HTR-8/SVneo (cell line): ENCODE results near the gene PPM1F.

Experiments
- DNase-seq: peaks from one replicate; pipeline ENCODE4 v3.0.0; 2011; ENCODE audit warnings: low spot score, mixed read lengths; ENCODE audit not compliant: insufficient read length
- FAIRE-seq: peaks from 2 replicates; lab custom pipeline; 2011; peaks lifted over from hg19 to GRCh38; lab: Jason Lieb, UNC

Gene PPM1F

DNA sequence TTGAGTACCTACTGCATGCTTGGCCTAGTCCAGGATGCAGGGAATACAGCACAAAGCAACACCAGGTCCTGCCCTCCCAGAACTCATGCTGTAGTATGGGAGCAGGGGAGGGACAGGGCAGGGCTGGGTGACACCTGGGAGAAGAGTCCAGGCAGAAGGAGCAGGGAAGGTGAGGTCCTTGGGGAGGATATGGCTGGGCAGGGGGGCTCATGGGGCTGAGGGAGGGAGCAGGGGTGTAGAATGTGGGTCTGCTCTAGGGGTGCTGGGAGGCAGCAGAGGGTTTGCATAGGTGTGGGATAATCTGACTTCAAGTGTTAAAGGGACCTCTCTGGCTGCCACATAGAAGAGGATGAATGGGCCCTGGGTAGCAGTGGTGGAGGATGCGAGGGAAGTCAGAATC, 25.2 kb upstream of the PPM1F start:
- no peak for FAIRE-seq
- no peak for DNase-seq

DNA sequence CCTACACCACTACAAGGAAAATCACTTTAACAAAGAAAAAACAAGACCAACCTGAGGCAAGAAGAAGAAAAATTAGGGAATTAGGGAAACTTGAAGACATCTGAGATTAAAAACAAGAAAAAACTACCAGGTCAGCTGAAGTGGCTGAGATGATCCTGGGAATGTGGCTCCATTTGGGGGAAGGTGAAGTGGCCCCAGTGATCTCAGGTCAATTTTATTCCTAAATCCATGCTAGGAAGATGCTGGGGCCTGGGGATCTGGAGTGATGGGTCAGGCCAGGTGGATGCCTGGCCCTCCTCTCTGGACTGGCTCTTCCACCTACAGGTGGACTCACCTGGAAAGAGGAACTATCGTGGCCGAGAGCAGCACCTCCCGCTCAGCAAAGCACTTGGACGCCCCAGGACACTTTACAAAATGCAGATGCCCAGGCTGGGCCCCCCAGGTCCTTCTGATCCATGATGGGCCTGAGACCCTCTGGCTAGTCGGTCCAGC, 23.3 kb upstream of the PPM1F start:
- DNase-seq (no peak), FAIRE-seq (no peak)

DNA sequence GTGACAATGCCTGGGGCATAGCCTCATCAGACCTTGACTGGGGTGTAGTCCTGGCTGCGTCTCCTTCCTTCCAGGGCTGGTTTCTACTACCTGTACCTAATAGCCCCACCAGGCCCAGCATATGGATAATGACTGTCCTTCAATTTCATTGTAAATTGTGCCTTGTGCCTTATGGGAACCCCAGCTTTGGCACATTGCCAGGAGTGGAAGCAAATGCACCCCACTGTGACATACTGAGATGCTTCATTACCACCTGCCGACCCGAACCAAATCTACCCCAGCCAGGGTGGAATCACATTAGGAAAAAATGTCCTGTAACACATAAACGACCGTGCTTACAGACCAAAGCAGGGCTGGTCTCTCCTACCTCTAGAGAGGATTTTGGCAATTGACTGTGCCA, 22.6 kb upstream of the PPM1F start:
- FAIRE-seq, result no peak
- DNase-seq, result no peak

DNA sequence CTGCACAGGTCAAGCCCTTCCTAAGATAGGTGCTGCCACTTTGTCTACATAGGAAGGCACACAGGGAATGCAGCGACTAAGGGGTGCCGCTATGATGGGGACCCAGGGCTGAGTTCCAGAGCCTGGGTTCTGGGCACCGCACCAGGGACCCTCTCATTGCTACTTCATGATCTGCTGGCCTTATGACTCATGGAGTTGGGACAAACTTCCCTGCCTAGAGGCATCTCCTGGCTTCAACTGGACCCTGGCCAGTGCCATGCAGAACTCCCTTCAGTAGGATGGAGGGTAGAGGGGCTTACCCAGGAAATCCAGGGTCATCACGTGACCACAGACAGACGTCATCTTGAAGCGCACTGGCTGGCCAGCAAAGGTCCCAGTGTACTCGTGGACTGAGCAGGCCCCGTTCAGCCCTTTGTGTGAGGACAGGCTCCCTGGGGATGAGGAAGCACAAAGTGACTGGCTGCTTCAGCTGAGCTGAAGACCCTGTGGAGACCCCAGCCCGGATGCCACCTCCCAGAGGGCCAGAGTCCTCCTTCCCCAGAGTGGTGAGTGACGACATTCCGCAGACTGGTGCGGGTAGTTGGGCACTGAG, 21.5 kb upstream of the PPM1F start:
- DNase-seq (no peak), FAIRE-seq (no peak)

DNA sequence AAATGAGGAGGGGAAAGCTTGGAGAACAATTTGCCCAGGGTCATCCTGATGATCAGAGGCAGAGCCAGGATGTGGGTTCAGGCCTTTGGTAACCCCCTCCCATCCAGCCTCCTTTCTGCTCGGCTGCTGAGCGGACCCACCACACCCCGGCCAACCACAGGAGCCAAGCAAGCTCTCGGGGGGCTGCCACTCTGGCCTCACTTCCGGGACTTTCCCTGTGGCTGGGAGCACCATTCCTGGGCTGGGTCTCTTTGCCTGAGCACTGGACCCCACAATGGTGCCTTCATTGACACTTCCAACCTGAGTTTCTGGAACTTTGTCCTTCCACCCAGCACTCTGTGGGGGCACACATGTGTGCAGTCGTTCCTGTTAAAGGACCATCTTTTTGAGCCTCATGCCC, 20.2 kb upstream of the PPM1F start:
- DNase-seq, result no peak
- FAIRE-seq, result no peak

DNA sequence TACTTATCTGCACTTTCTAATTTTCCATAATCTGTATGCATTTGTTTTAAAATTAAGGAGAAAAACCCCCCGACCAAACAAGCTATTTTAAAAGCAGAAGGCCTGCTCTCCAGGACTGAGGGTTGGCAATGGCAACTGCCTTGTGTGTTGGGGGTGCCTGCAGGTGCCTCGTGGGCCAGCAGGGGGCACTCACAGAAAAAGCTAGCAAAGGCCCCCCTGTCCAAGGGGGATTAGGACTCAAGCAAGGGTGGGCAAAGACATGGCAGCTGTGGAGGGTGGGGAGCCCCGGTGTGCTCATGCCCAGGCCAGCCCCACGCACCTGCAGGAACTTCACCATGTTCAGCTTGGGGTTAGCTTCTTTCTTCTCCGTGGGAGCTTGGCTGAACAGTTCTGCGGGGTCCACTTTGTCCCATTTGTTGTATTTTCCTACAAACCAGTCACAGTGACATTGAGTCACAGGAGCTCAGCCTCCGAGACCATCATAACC, 19.7 kb upstream of the PPM1F start:
- DNase-seq (peak; percentile 32), FAIRE-seq (no peak)

DNA sequence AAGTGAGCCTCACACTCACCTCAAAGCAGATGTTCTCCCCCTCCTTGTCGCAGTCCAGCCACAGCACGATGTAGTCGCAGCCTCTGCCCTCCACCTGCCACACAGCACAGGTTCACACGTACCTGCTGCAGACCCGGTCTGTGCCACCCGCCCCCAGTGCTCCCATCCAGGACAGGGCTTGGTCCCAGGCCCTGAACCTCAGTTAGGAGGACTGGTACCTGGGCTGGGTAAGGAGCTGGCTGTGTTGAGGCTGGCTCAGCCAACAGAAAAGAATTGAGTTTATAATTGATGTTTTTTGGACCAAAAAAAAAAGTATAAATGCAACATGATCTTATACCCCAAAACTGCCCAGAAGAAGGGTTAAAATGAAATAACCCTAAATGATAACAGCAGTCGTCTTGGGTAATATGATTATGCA, 19.2 kb upstream of the PPM1F start:
- no peak for FAIRE-seq
- no peak for DNase-seq

DNA sequence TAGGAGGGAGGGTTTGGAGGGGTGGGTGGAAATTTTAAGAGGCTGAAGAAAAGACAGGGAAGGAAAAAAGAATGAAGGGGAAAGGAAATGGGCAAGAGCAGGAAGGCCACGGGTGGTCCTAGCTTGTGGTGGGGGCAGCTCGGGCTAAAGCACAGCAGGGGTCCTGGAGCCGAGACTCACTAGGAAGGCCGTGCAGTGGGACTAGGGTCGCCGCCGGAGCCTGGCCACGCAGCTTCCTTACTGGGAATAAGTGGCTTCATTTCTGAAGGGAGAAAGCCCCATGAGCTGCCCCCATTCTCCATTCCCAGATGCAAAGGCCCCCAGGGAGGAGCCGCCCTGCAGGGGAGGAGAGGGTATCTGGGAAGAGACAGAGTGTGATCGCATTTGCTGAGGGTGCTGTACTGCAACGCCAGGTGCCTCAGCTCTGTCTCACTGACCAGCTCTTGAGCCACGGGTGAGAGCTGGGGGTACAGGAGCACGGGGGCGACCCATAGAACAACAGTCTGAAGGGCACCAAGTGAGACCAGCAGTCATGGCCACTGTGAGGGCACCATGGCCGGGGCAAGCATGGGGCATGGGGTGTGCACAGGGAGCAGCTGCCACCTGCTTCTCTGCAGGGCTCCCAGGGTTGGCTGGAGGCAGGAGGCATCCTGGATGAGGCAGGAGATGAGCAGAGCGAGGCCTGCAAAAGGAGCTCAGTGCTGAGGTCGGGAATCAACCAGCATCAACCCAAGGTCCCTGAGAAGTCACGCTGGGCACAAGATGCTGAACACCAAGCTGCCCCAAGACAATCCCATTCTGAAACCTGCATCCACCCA, 18.4 kb upstream of the PPM1F start:
- FAIRE-seq (no peak), DNase-seq (no peak)

DNA sequence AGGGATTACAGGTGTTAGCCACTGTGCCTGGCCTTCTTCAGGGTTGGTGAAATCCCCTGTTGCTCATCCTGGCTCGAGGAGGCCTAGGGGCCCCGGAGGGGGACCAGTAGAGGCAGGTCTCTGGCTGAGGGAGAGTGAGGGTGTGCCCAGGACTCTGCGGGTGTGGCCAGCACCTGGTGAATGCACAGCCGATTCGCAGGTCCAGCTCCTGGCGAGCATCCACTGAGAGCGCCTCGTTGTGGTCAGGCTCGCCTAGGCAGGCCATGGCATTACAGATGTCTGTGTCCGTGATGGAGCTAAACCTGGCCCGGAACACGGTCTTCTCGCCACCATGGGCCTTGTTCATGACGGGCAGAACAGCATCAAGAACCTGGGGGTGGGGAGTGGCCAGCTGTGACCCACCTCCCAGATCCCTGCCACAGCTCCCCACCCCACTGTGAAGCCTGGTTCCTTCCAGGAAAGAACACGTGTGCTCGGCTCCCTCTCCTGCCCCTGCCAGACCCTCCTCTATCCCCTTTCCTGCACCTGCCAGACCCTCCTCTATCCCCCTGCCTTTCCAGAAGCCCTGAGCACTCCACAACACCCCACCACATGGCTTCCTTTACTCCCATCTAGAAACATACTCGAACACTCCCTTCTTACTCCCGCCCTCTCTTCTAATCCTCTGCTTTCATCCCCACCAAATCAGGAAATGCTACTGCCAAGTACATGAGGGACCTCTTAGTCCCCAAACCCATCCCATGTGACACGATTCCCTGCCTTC, 17.6 kb upstream of the PPM1F start:
- no peak for DNase-seq
- no peak for FAIRE-seq

DNA sequence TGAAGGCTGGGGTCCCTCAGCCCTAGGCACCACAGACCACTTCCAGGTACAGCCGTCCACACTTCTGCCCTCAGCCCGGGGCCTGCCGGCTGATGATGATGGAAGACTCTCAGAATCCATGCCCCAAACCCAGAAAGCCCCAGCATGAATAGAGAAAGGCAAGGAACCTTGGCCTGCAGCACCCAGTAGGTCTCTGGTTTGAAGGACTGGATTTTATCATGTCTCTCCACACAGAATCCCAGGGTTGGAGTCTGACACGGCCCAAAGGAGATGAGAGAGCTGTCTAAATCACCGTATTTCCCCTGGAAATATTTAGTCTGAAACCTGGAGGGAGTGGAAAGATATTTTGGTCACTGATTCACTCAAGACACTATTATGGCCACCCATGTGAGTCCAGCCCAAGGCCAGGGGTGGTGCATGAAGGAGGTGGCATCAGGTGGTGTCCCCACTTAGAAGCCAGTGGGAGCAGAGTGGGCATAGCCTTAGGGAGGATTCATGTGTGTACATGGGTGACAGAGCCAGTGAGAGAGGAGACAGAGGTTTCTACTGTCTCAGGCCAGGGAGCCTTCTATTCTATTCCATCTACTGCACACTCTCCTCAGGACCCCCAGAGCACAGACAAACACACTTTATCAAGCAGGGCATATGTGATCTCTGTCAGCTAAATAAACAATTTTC, 15.9 kb upstream of the PPM1F start:
- DNase-seq (no peak), FAIRE-seq (no peak)

DNA sequence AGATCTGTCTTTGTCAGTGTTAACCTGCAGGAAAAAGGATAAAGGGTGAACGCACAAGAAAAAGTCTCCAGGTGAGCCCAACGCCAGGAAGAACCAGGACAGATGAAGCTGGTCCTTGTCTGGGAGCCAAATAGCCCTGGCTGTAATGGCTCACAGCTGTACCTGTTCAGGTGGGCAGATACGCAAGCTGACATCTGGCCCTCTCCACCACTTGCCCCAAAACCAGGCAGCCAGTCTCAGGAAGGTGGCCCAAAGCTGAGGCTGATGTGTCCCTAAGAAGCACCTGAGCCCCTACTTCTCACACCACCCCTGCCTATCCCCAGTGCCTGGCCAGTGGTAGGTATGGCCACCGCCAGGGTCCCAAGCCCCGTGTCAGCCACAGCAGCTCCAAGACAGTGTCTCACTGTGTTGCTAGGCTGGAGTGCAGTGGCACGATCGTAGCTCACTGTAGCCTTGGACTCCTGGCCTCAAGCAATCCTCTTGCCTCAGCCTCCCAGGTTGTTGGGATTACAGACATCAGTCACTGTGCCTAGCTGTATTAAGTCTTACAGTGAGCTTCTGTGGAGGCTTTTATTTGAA, 15.1 kb upstream of the PPM1F start:
- DNase-seq (no peak), FAIRE-seq (no peak)

DNA sequence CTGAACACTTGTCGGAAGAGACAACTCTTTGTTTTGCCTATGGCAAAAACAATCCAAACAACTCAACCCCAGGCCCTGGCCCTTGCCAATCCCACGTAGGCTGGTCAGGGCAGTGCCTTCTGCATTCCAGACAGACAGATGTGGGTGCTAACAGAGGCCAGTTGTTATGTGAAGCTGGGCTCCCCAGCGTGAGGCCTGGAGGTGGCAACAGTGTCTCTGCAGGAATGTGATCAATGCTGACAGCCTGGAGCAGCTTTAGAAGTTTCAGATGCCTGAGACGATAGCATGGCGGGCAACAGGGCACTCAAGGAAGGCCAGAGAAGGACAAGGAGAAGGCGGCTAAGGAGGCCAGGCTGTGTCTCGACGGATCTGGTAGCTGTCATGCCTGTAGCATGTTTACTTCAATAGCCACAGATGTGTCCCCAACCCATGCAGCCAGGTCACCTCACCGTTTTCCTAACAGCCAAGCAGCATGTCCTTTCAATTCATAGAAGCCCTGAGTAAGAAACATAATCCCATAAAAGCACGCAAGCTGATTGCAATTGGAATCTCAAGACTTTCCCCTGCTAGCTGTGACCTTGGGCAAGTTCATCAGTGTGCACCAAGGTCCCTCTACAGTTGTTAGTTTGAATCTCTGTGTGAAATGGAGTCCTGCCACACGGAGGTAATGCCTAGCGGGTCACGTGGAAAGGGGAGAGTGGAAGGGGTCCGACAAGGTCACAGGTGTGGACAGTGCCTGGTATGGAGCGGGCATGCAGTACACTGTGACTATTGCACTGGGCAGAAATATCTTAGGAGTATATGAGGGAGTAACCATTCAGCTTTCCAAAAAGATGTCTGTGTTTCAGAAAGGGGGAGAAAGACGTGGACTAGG, 14.2 kb upstream of the PPM1F start:
- FAIRE-seq (no peak), DNase-seq (no peak)

DNA sequence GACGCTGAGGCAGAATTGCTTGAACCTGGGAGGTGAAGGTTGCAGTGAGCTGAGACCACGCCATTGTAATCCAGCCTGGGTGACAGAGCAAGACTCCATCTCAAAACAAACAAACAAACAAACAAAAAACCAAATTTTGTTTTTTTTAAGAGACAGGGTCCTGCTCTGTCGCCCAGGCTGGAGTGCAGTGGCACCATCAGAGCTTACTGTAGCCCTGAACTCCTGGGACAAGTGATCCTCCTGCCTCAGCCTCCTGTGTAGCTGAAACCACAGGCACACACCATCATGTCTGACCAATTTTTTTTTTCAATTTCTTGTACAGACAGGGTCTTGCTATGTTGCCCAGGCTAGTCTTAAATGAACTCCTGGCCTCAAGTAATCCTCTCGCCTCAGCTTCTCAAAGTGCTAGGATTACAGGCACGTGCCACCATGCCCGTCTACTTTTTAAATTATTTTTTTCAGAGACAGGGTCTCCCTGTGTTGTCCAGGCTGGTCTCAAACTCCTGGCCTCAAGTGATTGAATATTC, 13.2 kb upstream of the PPM1F start:
- no peak for DNase-seq
- FAIRE-seq, result no peak

DNA sequence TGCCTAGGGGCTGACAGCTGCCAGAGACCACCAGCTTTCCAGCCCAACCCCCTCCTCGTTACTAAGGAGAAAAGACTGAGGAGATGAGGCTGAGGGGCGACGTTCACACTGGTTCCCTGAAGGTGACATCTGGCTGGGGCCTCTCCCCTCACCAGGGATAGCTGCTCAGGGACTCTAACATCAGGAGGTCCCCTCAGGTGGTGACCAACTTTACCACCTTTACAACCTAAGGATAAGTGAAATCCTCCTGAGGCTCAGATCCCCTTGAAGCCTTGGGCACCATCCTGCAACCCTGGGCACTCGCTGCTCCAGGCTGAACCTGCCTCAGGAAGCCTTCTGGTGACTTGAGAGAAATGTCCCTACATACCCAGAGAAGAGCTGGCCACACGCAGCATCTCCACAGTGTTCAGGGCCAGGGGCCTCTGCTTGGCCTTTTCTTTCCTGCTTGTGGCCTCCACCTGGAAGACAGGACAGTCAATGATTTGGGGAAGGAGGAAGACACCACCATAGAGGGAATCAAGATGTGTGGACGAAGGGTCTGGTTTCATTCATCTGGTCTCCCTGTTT, 12.4 kb upstream of the PPM1F start:
- DNase-seq (no peak), FAIRE-seq (no peak)

DNA sequence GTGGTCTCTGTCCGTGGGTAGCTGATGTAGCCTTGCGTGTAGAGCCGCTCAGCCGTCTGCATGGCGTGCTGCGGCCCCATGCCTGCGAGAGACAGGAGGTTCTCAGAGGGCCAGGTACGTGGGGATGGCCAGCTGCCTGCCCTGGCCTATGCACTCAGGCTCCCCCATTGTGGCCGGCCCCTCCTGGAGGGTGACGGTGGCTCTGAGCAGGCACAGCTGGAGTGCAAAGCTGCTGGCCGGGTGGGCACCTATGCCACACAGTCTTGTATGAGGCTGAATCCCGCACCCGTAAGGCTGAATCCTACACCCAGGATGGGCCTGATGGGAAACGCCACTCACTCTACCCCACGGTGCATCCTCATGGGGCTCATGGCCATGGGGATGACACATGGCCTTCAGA, 11.6 kb upstream of the PPM1F start:
- DNase-seq (no peak), FAIRE-seq (no peak)

DNA sequence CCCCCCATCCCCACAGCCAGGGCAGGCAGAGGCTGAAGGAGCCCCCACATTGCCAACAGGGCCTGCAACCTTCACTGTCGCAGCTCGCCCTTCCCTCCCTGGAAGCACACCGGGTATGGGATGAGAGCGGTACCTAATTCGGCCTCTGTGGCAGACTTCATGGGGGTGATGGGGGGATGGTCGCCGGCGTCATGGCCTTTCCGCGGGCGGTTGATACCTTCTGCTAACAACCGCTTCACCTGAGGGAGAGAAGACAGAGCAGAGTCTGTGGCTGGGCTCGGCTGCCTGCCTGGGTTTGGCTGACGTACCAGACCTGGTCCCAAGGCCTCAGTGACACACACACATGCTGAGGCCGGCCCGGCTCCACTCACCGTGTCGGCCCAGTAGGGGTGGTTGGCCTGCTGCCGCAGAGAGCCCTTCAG, 11.2 kb upstream of the PPM1F start:
- no peak for FAIRE-seq
- no peak for DNase-seq

DNA sequence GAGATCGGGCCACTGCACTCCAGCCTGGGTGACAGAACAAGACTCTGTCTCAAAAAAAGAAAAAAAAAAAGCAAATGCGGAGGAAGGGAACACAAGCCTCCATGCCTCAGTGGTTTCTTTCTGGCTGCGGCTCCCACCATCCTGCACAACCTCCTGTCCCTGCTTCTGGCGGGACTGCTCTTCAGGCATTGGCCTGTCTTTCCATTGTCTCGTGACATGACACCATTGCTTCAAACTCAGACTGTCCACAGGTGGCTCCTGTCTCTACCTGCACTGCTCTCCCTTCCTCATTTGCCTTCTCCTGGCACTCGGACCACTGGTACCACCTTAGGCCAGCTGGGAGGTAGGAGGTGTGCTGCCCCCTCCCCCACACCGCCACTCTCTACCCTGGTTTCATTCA, 10.6 kb upstream of the PPM1F start:
- FAIRE-seq (no peak), DNase-seq (no peak)

DNA sequence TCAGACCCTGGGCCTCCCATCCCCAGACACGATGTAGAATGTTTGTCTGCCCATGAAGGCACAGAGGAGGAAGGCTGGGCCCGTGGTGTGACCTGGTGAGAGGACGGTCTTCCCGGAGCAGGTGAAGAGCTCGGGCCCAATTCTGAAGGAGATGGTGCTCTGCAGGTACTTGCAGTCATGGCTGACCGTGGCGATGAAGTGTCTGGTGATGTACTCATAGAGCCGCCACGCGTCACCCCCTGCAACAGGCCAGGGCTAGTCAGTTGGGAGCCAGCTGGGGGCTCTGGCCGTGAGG, 10.0 kb upstream of the PPM1F start:
- no peak for FAIRE-seq
- no peak for DNase-seq
